A549 (cell line): ENCODE measurements around the gene MYLK4. TPM values are rescaled to one million over a fixed set of nuclear protein-coding genes. Genes with fewer than 3 reads are reported as not detected.

Experiments used
- ATAC-seq, 2 experiments: fragments of 200-7000 bp in 1 of 2; fragments of >200 bp in 1 of 2; cut with Nextera tagmentation in 1 of 2; cut with Tn5 transposase in 1 of 2; 3 replicates each; pipeline versions ENCODE4 v1.8.0 to v1.9.1; 2018 to 2020; ENCODE audit warnings: mild to moderate bottlenecking in 1 of 2, moderate library complexity in 1 of 2
- CTCF ChIA-PET: fragments of 300-600 bp; sonication (Branson Sonifier 250); formaldehyde crosslinking; extraction: SDS; loops from one replicate; lab custom pipeline; 2021; ENCODE audit warnings: antibody characterized with exemption, inconsistent platforms; lab: Yijun Ruan, JAX
- POLR2A ChIA-PET: fragments of 350-600 bp; formaldehyde crosslinking; extraction: SDS; loops from one replicate; lab custom pipeline; 2021; ENCODE audit warnings: antibody characterized with exemption, inconsistent platforms; lab: Yijun Ruan, JAX
- DNase-seq, 2 experiments: peaks; one replicate each; pipeline versions ENCODE4 v3.0.0 to v3.0.0-alpha.2; 2011 to 2016; ENCODE audit warnings: low read depth in 1 of 2, low spot score in 1 of 2
- FAIRE-seq: peaks from 2 replicates; lab custom pipeline; 2011; peaks lifted over from hg19 to GRCh38; lab: Jason Lieb, UNC
- H3K27ac ChIP-seq, 2 experiments: fragments of >200 bp; sonication (Bioruptor Twin); formaldehyde crosslinking; 3 replicates each; pipeline ENCODE4 v1.5.1; 2016 to 2017
- H3K4me1 ChIP-seq: fragments of >200 bp; sonication (Bioruptor Twin); formaldehyde crosslinking; 3 replicates; pipeline ENCODE4 v1.6.1; 2016
- H3K4me2 ChIP-seq: fragments of >200 bp; sonication (Bioruptor Twin); formaldehyde crosslinking; 3 replicates; pipeline ENCODE4 v1.6.1; 2016
- H3K4me3 ChIP-seq: fragments of >200 bp; sonication (Bioruptor Twin); formaldehyde crosslinking; 3 replicates; pipeline ENCODE4 v1.5.1; 2016
- H3K9me3 ChIP-seq: fragments of >200 bp; sonication (Bioruptor Twin); formaldehyde crosslinking; 3 replicates; pipeline ENCODE4 v1.6.1; 2016
- BHLHE40 ChIP-seq: IDR thresholded peaks from 2 replicates; pipeline ENCODE4 v1.6.1; 2012; ENCODE audit warnings: low read depth, low read length, inconsistent platforms
- CBX2 ChIP-seq: fragments of 200-600 bp; sonication (generic); IDR thresholded peaks from 2 replicates; pipeline ENCODE4 v1.6.1; 2016; ENCODE audit warnings: low read depth, mild to moderate bottlenecking, borderline replicate concordance
- CTCF ChIP-seq: fragments of >200 bp; sonication (Bioruptor Twin); formaldehyde crosslinking; IDR thresholded peaks from 3 replicates; pipeline ENCODE4 v1.5.1; 2016
- EHF ChIP-seq: fragments of 250-450 bp; sonication (Bioruptor Pico); IDR thresholded peaks from 2 replicates; pipeline ENCODE4 v1.5.0; 2020; ENCODE audit warnings: mild to moderate bottlenecking
- EHMT2 ChIP-seq: fragments of 200-600 bp; sonication (generic); IDR thresholded peaks from 2 replicates; pipeline ENCODE4 v1.6.1; 2016; ENCODE audit warnings: antibody characterized with exemption, low read depth, mild to moderate bottlenecking, moderate library complexity
- ELK1 ChIP-seq: fragments of 150-350 bp; IDR thresholded peaks from 2 replicates; pipeline ENCODE4 v1.6.1; 2014; ENCODE audit warnings: low read depth, mild to moderate bottlenecking, low read length
- EP300 ChIP-seq, 2 experiments: fragments of >200 bp; sonication (Bioruptor Twin); formaldehyde crosslinking; IDR thresholded peaks; 2 replicates in 1 of 2; 3 replicates in 1 of 2; pipeline ENCODE4 v1.6.1; 2016 to 2017
- FOSL2 ChIP-seq, 2 experiments: fragments of 450-650 bp in 1 of 2; fragments of >200 bp in 1 of 2; sonication (Bioruptor Twin) in 1 of 2; formaldehyde crosslinking; IDR thresholded peaks; 2 replicates each; pipeline versions ENCODE4 v1.5.0 to v1.6.1; 2016 to 2020; ENCODE audit warnings: mild to moderate bottlenecking in 1 of 2, moderate library complexity in 1 of 2
- FOXS1 ChIP-seq: fragments of 250-450 bp; sonication (Bioruptor Pico); IDR thresholded peaks from 2 replicates; pipeline ENCODE4 v1.5.0; 2020; ENCODE audit warnings: mild to moderate bottlenecking, moderate library complexity
- GATA3 ChIP-seq: IDR thresholded peaks from 2 replicates; pipeline ENCODE4 v1.6.1; 2012; ENCODE audit warnings: borderline replicate concordance
- HDAC2 ChIP-seq: fragments of 200-600 bp; sonication (generic); IDR thresholded peaks from 2 replicates; pipeline ENCODE4 v1.6.1; 2016
- HOXB13 ChIP-seq: fragments of 250-450 bp; sonication (Bioruptor Pico); IDR thresholded peaks from 2 replicates; pipeline ENCODE4 v1.5.0; 2020; ENCODE audit warnings: low read depth, mild to moderate bottlenecking, moderate library complexity
- HOXB5 ChIP-seq: fragments of 250-450 bp; sonication (Bioruptor Pico); IDR thresholded peaks from 2 replicates; pipeline ENCODE4 v1.5.0; 2020; ENCODE audit warnings: mild to moderate bottlenecking, moderate library complexity
- JUNB ChIP-seq: fragments of >200 bp; sonication (Bioruptor Twin); formaldehyde crosslinking; IDR thresholded peaks from 2 replicates; pipeline ENCODE4 v1.6.1; 2016
- KDM5A ChIP-seq: fragments of 200-600 bp; sonication (generic); IDR thresholded peaks from 2 replicates; pipeline ENCODE4 v1.6.1; 2016; ENCODE audit warnings: antibody characterized with exemption, mild to moderate bottlenecking
- MAX ChIP-seq: IDR thresholded peaks from 2 replicates; pipeline ENCODE4 v1.6.1; 2012
- MAZ ChIP-seq: fragments of 150-350 bp; IDR thresholded peaks from 2 replicates; pipeline ENCODE4 v1.6.1; 2014; ENCODE audit warnings: antibody characterized with exemption, low read depth, low read length, borderline replicate concordance
- NFE2L2 ChIP-seq: fragments of 150-350 bp; conservative IDR thresholded peaks from 2 replicates; pipeline ENCODE4 v1.6.1; 2014; ENCODE audit warnings: low read length
- NR3C1 ChIP-seq: fragments of >200 bp; sonication (Bioruptor Twin); formaldehyde crosslinking; IDR thresholded peaks from 3 replicates; pipeline ENCODE4 v1.6.1; 2017
- PHF8 ChIP-seq: fragments of 200-600 bp; sonication (generic); IDR thresholded peaks from 2 replicates; pipeline ENCODE4 v1.6.1; 2016; ENCODE audit warnings: low read depth, mild to moderate bottlenecking, antibody characterized with exemption, moderate library complexity, borderline replicate concordance
- RARB ChIP-seq: fragments of 250-450 bp; sonication (Bioruptor Pico); IDR thresholded peaks from 2 replicates; pipeline ENCODE4 v1.8.0; 2021; ENCODE audit warnings: mild to moderate bottlenecking, moderate library complexity
- REST ChIP-seq: fragments of 200-600 bp; sonication (generic); IDR thresholded peaks from 2 replicates; pipeline ENCODE4 v1.6.1; 2016; ENCODE audit warnings: antibody characterized with exemption, mild to moderate bottlenecking, moderate library complexity
- RNF2 ChIP-seq: fragments of 200-600 bp; sonication (generic); IDR thresholded peaks from 2 replicates; pipeline ENCODE4 v1.6.1; 2016; ENCODE audit warnings: low read depth, mild to moderate bottlenecking, antibody characterized with exemption, moderate library complexity, borderline replicate concordance
- SREBF2 ChIP-seq: fragments of 450-650 bp; IDR thresholded peaks from 2 replicates; pipeline ENCODE4 v1.6.1; 2014; ENCODE audit warnings: mild to moderate bottlenecking, moderate library complexity
- TP53 ChIP-seq: fragments of 250-450 bp; sonication (Bioruptor Pico); IDR thresholded peaks from 2 replicates; pipeline ENCODE4 v1.5.0; 2021; ENCODE audit warnings: mild to moderate bottlenecking, moderate library complexity
- USF2 ChIP-seq: fragments of 450-650 bp; IDR thresholded peaks from 2 replicates; pipeline ENCODE4 v1.6.1; 2014; ENCODE audit warnings: antibody characterized with exemption
- ZFP36 ChIP-seq: fragments of 450-650 bp; IDR thresholded peaks from 2 replicates; pipeline ENCODE4 v1.6.1; 2014; ENCODE audit warnings: borderline replicate concordance; ENCODE audit not compliant: partially characterized antibody
- ZNF302 ChIP-seq: fragments of 250-450 bp; sonication (Bioruptor Pico); IDR thresholded peaks from 2 replicates; pipeline ENCODE4 v1.9.0; 2021; ENCODE audit warnings: inconsistent platforms, mild to moderate bottlenecking, moderate library complexity
- WGBS: methylation state at CpG from one replicate; pipeline ENCODE4 v1.1.6; 2017; ENCODE audit errors: missing lambda C conversion rate; 5-methylcytosine and 5-hydroxymethylcytosine counted together
- polyA plus RNA-seq, 4 experiments: library from polyadenylated mRNA; depleted of rRNA in 3 of 4; stranded (reverse); fragments of >200 nt; fragmentation: RNase III in 1 of 4; extraction: RNeasy Plus Mini Kit Qiagen cat#74134 plus additional on column Dnase treatment in 1 of 4; gene quantifications; 2 replicates in 3 of 4; 3 replicates in 1 of 4; pipeline ENCODE4 v1.2.3, GENCODE V29; 2011 to 2017

MYLK4 gene
- polyA plus RNA-seq, 2 of the 4 experiments (the other 2 are of a cell fraction) = 0.14 to 0.21 TPM

GRCh38 chr6:2635911-2636310, 114.8 kb downstream of the MYLK4 start:
- ATAC-seq = no peak
- H3K9me3 ChIP-seq = no peaks in the 10 kb centered on the region
- no peak for DNase-seq
- ChIA-PET POLR2A (interaction anchor here (0.6 kb wide), 1 partner anchor 1012 kb away, joined by 3 read pairs; no protein-coding TSS in a partner anchor), CTCF (interaction anchor here (1.9 to 5.2 kb wide), 7 partner anchors 9 to 1039 kb away, joined by 8 to 49 read pairs (median 13); no protein-coding TSS in a partner anchor)
- H3K4me2 ChIP-seq = no peak overlapping the region
- WGBS = 91% methylated on average over 12 of the region's 12 CpGs
- no peak overlapping the region for H3K4me3 ChIP-seq
- H3K4me1 ChIP-seq = peaks cover 36% of the 10 kb centered on the region
- FAIRE-seq = no peak
- no peak overlapping the region for H3K27ac ChIP-seq
- TF ChIP-seq RNF2 (no peak), HOXB5 (CRISPR knock-in tag) (no peak), NFE2L2 (no peak), HDAC2 (no peak), CBX2 (no peak)

- FAIRE-seq = no peak
- Histone ChIP-seq H3K27ac (peak overlapping the region; percentile 81 to 95), H3K4me1 (peaks cover 51% of the 10 kb centered on the region), H3K4me3 (peak overlapping the region; percentile 36), H3K9me3 (no peaks in the 10 kb centered on the region), H3K4me2 (peak overlapping the region; percentile 70)
- CTCF ChIA-PET = interaction anchor here (0.6 to 5.2 kb wide), 54 partner anchors 9 to 1040 kb away, joined by 3 to 49 read pairs (median 4); no protein-coding TSS in a partner anchor
- POLR2A ChIA-PET = interaction anchor here (1.3 kb wide), 1 partner anchor 1024 kb away, joined by 5 read pairs; the partner anchor contains the start of gene FOXC1
- 4% methylated on average over 26 of the region's 67 CpGs for WGBS
- DNase-seq = peak; percentile 55 to 87
- ATAC-seq = peak; percentile 88 to 93
- TF ChIP-seq NFE2L2 = no peak
- no peak for TF ChIP-seq BHLHE40
- TF ChIP-seq EP300 (IDR thresholded peaks at IDR 0.05) = no peak
- no peak for TF ChIP-seq KDM5A
- TF ChIP-seq HOXB13 (CRISPR knock-in tag) = peak; percentile 78; the same call in 1 of the 2 replicates
- TF ChIP-seq PHF8 = 0 out of 2 replicates have a peak, but pooled peaks have one; percentile 32
- TF ChIP-seq MAZ = no peak
- no peak for TF ChIP-seq FOXS1 (CRISPR knock-in tag)
- TF ChIP-seq ZNF302 (CRISPR knock-in tag) = no peak
- TF ChIP-seq JUNB = no peak
- no peak for TF ChIP-seq SREBF2
- TF ChIP-seq ZFP36 = no peak
- TF ChIP-seq HOXB5 (CRISPR knock-in tag) = peak; percentile 83; the same call in 1 of the 2 replicates
- no peak for TF ChIP-seq TP53
- no peak for TF ChIP-seq RARB
- no peak for TF ChIP-seq REST
- no peak for TF ChIP-seq ELK1
- TF ChIP-seq MAX = peak; percentile 86
- no peak for TF ChIP-seq USF2
- no peak for TF ChIP-seq NR3C1
- no peak for TF ChIP-seq CBX2
- peak; percentile 81 for TF ChIP-seq CTCF
- no peak for TF ChIP-seq FOSL2 (IDR thresholded peaks at IDR 0.05)
- TF ChIP-seq FOSL2 (CRISPR knock-in tag; IDR thresholded peaks at IDR 0.05) = no peak
- peak; percentile 19; the same call in 1 of the 2 replicates for TF ChIP-seq GATA3
- TF ChIP-seq EHF (CRISPR knock-in tag) = peak; percentile 80; the same call in 1 of the 2 replicates
- no peak for TF ChIP-seq EHMT2
Observed at GRCh38 chr6:2634139-2634964, 116.4 kb downstream of the MYLK4 start.
